C4-2B (cell line): ENCODE results near the gene CFAP97D1.

Experiments used
- CTCF ChIP-seq: fragments of 450-650 bp; conservative IDR thresholded peaks from 2 replicates; pipeline ENCODE4 v1.5.1; 2017; ENCODE audit warnings: mild to moderate bottlenecking
- ZFX ChIP-seq: fragments of 450-650 bp; IDR thresholded peaks from 2 replicates; pipeline ENCODE4 v1.6.1; 2017

- TF ChIP-seq CTCF: no peak
- TF ChIP-seq ZFX: no peak
Observed at GRCh38 chr17:43810823-43811222, 30.6 kb downstream of the CFAP97D1 start.
